Activated naive CD4-positive, alpha-beta T cell treated with Interleukin-2 at 50 U/mL for 16 hours (primary cell): ENCODE data around the gene CNGA3.

Experiments used
- DNase-seq: peaks from one replicate; pipeline ENCODE4 v3.0.0-alpha.2; 2020

The CNGA3 gene

DNA sequence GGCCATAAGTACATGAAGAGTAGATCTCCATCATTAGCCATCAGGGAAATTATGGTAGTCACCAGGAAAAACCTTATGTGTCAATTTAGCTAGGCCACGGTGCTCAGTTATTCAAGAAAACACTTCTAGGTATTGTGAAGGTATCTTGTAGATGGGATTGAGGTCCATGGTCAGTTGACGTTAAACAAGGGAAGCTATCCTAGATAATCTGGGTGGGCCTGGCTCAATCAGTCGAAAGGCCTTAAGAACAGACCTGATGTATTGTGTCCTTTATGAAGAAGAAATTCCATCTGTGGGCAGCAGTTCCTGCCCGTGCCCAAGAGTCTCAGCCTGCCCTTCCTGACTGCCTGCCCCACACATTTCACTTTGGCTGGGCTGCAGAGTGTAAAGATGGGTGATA lies 16.7 kb upstream of the CNGA3 start:
- no peak for DNase-seq

DNA sequence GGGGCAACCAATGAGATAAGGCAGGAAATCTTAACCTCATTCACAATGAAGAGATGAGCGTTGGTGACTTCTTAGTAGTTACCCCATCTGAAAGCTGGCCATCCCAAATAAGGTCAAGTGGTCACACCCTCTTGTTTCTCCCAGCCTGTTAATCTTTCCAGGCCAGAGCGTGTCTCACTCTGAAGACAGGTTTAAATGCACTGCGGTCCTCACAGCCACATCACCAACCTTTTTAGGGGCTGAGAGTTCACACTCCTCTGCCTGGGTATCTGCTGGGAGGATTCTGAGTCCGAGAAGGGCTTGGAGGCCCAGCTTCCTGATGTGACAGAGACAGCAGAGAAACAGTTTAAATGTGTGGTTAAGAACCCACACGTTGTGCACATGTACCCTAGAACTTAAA lies 13.3 kb upstream of the CNGA3 start:
- no peak for DNase-seq

DNA sequence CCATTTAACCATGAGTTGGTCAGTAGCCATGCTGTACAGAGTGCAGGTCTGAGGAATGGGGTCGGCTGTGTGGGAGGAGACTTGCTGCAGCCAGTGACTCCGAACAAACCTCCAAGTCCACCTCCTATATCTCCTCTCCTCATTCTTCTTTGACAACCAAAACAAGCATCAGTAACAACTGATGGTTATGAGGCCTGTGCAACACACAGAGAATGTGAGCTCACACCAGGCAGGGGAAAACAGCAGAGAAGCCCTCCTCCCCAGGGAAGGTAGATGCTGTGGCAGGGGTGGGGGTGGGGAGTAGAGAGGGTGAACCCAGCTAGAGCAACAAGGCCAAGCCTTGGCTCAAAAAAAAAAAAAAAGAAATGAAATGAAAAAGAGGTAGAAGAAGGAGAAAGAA lies 12.3 kb upstream of the CNGA3 start:
- DNase-seq: no peak

DNA sequence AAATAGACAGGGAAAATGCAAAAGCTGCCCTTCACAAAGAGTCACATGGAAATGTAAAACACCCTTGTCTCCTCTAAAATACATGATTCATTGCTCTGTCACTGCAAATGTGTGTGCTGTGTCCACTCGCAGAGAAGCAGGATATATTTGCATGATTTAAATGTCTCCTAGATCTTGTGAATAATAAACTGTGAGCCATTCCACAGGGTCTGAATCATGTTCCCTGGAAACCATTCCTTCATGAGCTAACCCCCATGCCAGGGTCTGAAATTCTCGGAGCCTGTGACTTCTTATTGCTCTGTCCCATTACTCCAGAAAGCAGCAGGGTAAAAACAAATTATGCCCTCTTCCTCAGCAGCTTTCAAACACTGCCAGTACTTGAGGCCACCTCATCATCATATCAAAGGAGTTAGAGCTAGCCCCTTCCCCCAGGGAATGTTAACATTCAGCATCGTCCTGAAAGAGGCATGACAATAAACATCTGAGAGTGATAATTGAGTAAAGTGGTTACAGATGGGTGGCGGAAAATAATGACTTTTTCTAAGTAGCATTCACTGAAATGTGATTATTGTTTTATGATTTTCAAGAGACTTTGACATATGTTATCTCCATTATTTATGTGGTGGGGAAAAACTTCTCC lies 11.7 kb upstream of the CNGA3 start:
- DNase-seq: no peak

DNA sequence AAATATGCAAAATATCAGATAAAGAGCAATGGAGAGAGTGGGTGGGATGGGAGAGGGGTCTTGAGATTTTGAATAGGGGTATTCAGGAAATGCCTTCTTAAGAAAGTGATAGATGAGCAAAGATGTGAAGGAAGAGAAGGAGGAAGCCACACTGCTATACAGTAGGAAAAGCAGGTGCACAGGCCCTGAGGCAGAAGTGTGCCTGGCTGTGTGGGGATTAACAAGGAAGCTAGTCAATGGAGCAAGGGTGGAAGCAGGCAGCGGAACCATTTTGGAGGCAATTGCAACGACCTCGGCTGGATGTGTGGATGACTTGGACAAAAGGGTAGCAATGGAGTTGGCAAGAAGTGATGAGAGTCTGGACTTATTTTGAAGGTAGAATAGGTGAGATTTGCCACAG lies 11.0 kb upstream of the CNGA3 start:
- no peak for DNase-seq

DNA sequence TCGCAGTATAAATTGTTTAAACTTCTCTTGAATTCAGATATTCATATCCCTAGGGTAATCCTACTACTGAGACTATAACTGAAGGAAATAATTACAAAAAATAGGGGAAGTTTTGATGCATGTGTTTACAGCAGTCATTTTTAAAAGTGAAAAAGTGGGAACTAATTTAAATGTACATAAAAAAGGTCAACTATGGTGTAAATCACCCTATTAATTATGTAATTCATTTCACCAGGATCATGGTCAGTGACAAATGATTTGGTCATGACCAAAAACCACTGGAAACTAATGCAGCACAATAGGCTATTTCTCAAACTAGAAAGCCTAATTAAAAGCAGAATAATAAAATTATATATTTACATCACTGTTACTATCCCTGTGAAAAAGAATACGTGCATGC lies 5.0 kb upstream of the CNGA3 start:
- DNase-seq: no peak

DNA sequence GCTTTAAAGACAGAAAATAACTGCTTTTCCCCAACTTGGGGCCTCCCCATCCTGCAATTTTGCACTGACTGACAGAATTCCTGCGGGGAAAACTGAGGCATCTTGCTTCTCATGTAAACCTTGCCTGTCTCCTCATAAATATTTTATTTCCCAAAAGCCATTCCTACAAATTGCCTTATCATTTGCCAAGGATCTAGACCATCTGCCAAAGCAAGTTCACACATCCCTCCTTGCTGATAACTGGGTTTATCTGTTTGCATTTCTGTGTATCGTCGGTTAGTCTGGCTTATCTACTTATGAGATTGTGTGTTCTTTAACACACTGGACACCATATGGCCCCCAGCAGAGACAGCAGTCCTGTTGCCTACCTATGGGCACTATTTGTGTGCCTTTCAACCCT lies 3.0 kb upstream of the CNGA3 start:
- no peak for DNase-seq

DNA sequence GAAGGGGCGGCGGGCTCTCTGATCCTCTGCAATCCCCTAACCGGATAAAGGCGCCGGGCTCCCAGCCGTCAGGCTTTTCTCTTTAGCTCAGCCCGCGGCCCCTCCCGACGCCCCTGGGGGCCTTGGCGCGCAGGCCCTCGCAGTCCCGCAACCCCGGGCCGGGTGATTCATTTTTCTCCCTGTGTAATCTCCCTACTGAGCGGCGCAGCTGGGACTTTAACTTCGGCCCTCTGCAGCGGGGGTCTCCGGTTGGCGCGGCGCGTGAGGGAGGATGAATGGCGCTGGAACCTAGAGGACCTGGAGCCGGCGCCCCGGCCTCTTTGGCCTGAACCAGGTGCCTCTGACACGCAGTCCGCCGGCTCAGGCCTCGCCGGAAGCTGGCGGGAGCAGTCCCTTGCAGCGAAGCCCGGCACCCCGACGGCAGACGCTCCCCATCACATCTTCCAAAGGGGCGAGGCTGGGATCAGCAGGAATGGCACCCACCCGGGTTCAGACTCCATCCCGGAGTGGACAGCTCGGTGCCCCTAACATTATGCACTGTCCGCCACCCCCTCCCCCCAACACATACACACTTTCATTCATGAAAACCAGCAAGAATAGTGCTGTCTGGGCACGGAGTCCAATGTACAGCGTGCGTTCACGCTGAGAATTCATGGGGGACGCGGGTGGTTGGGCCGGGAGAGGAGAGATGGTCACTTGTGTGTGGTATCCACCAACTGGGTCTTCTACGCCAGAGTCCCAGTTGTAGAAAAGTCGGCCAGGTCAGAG lies 1.2 kb downstream of the CNGA3 start:
- no peak for DNase-seq

DNA sequence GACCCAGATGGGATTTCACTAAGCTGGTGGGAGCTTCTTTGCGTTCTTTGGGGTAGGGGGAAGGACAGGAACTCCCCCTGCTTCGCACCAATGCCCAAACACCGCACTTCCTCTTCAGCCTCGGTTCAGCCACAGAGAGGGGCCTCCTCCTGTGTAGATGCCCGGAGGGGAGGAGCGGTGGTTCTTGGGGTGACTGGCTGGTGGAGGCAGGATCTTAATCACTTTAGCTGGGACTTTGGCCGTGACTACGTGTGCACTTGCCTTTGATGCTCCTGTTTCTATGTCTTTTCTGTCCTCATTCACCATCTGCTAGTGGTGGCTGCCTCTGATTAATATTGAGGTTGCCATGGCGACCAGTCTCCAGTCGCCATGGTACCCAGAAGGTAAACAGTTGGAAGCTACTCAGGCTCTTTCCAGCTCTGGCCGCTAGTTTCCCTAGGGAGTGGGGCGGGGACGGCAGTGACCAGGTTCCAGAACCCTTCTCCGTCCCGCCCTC lies 1.9 kb downstream of the CNGA3 start:
- no peak for DNase-seq

DNA sequence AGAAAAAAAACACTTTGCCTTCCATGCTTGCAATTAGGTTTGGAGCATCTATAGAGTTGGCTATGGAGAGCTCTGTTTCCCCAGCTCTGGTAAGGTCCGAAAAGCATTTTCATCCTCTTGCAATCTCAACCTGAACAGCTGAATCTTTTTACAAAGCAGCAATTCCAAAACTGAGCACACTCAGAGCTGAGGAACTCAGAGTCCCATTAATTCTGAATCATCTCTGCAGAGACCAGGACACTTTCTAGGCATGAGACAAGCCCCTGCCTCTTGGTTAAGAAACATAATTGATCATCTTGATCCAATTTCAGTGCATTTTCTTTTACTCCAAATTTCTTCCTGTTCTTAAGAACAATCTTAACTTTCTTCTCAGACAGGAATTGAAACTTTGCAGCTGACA lies 4.2 kb downstream of the CNGA3 start:
- DNase-seq: no peak

DNA sequence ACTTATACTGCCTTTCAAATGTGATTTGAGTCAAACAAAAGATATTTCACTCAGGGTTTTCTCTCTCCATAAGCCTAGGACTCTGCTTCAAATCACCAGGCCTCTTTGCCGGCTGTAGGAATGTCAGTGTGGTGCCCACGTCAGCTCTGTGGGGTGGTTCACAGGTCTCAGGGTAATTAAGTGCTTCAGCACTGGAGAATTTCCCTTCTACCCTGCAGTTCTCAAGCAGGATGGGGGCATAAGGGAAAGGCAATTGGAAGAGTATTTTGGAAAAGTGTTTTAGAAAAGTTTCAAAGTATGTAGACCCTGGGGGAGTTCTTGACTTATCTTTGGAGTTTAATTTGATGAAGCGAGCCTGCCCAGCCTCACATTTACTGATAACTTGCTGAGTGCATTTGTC lies 9.6 kb downstream of the CNGA3 start:
- DNase-seq: no peak

DNA sequence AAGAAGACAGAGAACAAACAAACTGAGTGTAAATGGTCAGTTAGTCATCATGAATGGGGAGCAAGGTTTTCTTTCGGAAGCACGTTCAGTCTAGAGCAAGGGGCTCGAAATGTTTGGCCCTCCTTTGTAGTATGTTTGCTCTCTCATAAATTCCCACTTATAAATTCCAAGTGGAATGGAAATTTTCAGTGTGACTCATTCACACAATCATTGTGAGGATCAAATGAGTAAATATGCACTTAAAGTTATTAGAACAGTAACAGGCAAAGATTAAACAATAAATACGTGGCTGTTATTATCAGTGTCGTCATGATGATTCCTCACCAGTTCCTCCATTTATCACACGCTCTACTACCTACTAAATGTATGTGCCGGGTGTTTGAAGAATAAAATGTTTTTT lies 10.5 kb downstream of the CNGA3 start:
- no peak for DNase-seq

DNA sequence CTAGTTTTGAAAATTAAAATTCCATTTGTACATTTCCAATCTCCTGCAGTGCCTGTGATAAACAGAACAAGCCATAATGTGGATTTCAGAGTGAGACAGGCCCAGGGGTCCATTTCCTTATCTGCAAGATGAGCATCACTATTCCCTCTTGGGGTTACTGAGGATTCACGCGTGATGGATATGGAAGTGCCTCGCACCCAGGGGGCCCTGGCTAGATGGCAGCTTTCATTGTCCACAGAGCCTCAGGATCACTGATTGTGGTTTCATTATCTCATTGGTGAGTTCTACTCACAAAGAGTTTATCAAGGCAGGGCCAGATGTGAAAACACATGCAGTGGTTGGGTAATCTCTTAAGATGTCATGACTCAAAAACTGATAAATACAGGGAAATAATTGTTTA lies 11.6 kb downstream of the CNGA3 start:
- DNase-seq: no peak

DNA sequence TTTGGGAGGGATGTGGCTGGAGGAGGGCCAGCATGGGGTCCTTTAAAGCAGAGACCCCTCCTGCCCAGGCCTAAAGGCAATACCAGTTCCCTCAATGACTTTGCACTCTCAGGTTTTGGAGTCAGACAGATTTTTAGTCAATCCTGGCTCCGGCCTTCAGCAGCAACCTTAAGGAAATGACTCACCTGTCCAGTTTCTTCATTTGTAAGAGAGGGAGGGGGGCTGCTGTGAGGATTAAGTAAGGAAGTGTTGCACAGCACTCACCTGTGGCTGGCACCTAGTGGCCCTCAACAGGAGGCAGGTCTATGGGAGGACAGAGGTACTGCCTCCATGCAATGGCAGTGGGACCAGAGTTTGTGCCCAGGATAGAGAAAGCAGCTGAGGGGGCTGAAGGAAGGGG lies 13.7 kb downstream of the CNGA3 start:
- no peak for DNase-seq

DNA sequence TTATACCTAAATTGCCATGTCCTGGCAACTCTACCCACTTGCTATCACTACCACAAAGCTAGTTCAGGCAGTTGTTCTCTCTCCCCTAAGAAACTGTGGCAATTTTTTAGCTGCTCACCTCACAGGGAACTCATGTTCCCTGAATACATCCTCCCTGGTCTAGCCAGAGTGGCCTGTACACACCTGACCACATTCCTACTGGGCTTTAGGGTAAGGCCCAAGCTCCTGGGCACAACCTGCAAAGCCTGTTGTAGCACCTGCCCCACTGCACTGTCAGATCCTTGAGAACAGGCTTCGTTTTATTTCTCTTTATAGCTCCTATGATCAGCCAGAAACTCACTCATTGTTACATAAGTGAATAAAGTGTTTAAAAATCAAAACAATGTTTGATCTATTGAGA lies 21.5 kb downstream of the CNGA3 start:
- no peak for DNase-seq

DNA sequence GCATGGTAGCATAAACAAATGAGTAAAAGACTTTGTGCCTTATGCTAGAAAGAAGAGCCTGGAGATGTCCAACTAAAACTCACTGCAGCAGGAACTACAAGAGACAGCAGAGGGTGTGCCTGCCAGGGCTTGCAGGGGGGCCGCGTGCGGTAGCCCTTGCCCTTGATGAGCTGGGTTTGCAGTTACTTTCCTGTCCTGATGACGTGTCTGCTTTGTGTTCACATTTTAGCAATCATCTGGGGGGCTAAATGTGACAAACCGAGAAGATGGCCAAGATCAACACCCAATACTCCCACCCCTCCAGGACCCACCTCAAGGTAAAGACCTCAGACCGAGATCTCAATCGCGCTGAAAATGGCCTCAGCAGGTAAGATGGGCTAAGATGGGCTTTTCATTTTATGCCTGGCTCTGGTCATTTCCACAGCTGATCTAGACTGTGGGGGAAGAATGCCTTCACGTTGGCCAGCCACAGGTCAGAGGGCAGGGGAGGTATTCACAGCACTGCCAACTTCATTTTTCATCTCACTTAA lies 23.5 kb downstream of the CNGA3 start:
- DNase-seq: no peak

DNA sequence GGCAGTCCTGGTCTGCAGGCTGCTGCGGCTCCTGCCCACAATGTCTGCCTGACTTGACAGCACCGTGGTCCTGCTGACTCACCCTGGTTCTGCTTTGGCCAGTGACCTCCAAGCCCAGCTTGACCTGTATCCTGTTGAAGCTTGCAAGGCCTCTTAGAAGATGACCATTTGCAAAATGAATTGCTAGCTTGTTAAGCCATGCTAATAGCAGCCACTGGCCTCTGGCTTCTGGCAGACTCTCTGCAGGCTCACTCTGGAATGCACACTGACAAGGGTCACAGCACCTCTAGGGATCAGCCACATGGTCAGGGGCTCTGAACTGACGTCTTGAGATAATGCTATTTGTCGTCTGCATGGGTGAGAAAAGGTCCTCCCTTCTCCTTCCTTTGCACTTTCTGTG lies 25.9 kb downstream of the CNGA3 start:
- no peak for DNase-seq

DNA sequence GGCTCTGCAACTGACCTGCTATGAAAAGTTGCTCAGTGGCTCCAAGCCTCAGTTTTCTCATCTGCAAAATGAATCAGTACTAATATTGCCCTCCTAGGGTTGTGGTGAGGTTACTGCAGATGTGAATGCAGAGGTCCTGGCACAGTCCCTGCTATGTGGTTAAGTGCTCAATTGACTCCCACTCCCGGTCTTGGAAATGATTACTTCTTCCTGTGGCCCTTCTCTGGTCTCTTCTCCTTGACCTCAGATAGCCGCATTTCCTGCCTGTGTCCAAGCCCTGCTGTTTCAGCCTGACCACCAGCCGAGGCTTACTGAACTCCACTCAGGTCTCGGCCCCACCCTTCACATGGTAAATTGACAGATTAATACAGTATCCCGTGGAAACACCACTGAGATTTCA lies 26.3 kb downstream of the CNGA3 start:
- DNase-seq: no peak

DNA sequence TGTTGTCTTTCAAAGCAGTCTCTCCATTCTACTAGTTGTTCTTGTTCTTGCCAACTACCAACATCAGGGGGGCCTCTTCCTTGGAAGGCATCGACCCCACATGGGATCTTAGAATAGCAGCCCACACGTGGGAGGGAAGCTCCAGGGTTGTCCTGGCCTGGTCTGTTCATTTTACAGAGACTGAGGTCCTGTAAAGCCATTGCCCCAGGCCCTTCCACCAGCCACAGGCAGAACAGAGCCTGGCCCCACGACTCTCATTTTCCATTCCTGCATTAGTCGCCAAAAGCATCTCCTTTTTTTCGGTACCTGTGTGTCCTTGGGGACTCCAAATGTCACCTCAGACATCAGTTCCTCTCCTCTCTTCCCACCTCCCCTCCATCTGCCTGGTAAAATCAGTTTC lies 28.0 kb downstream of the CNGA3 start:
- no peak for DNase-seq

DNA sequence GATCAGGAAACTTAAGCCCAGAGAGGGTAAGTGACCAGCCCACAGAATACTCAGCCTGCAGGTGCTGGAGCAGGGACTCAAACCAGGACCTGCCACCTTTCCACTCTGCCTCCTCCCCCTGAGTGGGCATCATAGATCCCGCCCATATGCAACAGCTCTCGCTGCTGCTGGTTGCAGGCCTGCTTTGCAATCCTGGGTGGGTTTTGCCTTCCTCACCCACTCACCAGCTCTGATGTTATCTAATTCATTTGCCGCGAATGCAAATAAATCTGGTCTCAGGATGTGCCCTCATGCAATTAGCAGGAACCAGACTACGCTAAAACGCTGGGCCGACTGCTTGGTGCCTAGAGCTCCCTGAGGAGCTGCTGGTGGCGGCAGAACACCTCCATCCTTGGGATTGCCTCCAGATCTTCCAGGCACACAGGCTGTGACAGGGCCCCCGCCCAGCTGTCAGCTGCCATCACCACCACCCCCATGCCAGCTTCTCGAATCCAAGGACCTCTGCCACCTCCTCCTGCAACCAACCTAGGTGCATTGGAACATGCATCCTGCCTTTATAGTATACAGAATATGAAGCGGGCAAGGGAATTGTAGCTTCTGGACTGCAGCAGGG lies 28.8 kb downstream of the CNGA3 start:
- no peak for DNase-seq

DNA sequence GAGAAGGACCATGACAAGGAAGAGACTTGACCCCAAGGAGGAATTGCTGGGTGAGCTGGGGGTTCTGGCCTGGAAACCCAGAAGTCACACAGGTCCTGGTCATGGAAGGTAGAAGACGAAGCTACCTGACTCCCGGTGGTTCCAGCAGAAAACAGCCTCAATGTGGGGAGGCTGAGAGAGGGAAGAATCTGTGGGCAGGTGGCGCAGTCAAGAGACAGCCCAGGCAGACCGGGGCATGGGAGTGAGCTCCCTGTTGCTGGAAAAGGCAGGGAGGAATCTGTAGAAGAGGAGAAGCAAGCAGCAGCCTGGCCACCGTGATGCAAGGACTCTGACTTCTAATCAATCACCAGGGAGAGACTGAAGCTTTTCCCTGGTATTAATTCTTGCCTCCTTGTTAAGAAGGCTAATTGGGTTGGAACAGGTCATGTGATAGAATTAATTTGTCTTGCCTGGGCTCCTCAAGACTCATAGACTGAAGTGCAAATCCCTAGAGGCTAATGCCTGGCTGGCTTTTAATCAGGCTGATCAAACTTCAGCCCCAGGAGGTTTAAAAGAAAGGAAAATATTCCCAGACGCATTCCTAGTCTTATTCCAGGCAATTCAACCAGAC lies 30.1 kb downstream of the CNGA3 start:
- no peak for DNase-seq

DNA sequence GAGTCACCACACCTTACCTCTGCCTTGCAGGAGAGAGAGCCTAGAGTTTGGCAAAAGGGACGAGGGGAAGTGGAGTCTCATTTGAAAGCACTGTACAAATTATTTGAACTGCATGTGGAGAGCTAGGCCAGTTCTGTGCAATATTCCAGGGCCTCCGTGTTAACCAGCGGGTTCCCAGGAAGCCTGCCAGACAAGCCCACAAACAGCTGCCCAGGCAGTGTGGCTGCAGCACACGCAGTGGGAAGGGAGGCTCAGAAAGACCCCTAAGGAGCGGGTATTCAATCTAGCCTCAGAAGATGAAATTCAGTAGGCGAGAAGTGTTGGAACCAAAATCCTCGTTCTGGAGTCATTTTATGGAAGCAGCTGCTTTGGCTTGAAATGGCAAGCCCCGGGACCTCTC lies 30.7 kb downstream of the CNGA3 start:
- DNase-seq: no peak

DNA sequence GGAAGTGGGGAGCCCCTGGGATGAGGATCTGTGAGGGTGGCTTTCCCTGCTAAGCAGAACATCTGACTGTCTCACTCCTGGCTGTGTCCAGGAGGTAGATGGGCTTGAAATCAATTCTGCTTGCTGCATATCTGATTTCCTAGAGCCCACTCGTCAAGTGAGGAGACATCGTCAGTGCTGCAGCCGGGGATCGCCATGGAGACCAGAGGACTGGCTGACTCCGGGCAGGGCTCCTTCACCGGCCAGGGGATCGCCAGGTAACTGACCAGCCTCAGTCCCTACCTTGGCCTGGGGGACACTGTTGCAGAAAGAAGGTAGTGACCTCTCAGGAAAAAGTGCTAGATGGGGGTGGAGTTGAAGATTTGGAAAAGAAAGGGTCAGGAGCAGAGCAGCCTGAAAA lies 31.3 kb downstream of the CNGA3 start:
- no peak for DNase-seq

DNA sequence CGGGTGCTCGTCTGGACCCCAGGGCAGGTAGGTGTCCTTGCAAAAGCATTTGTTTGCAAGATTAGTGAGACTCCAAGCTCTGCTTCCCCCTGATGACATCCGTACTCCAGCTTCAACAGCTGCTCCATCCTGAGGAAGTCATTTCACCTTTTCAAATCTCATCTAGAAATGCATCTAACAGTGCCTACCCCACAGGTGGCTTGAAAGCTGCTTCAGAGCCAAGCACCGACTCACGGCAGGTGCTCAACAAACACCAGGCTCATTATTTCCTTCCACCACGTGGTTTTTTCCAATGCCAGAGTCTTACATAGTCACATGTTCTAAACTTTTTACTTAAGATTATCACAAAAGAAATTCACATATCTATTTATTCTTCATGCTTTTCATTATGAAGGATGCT lies 31.9 kb downstream of the CNGA3 start:
- no peak for DNase-seq
